Measurements from ENCODE around the gene CCDC50. TPM values are rescaled to one million over a fixed set of nuclear protein-coding genes. Genes with fewer than 3 reads are reported as not detected.
A peak's percentile ranks its signal among the peaks of the same experiment; 100 is the strongest.

The CCDC50 gene
- total RNA-seq, 1 experiment from 2014 or later = 80.9 TPM

- no TSS peak for BruUV-seq (replicated peaks)
- no peaks in the 10 kb centered on the region for H4K20me1 ChIP-seq (ENCODE audit: low read length)
- no peaks in the 10 kb centered on the region for H3K9me3 ChIP-seq (ENCODE audit: low read length)
- DNase-seq (no peak), ATAC-seq (no peak)
- H3K79me2 ChIP-seq (ENCODE audit: low read length) = no peaks in the 10 kb centered on the region
- H3K4me2 ChIP-seq (ENCODE audit: low read length) = no peak overlapping the region; the same call in 1 of the 2 replicates
- H3K9me2 ChIP-seq (replicated peaks; ENCODE audit: low read length) = no peaks in the 10 kb centered on the region
- H3K27ac ChIP-seq (ENCODE audit: low read length) = no peak overlapping the region
- H3K9ac ChIP-seq (ENCODE audit: low read length) = no peak overlapping the region
- no peaks in the 10 kb centered on the region for H3K36me3 ChIP-seq (ENCODE audit: low read depth, low read length)
- TF ChIP-seq EZH2phosphoT487 (IDR thresholded peaks at IDR 0.05; ENCODE audit: borderline replicate concordance, low read length) = no peak
- TF ChIP-seq CTCF (conservative IDR thresholded peaks at IDR 0.05; ENCODE audit: low read depth, low read length) = no peak
- no peak for TF ChIP-seq EZH2 (IDR thresholded peaks at IDR 0.05; ENCODE audit: low read length, unreplicated experiment)
- ChIA-PET POLR2A (ENCODE audit: unreplicated experiment) (interaction anchor here (0.6 kb wide), 1 partner anchor 53 kb away, joined by 3 read pairs; no protein-coding TSS in a partner anchor), CTCF (no interaction called here)
- no peak overlapping the region for H2AFZ ChIP-seq (ENCODE audit: low read length)
- no peak overlapping the region for H3K4me3 ChIP-seq (ENCODE audit: low read length)
- no peaks in the 10 kb centered on the region for H3K27me3 ChIP-seq (ENCODE audit: low read length)
- no peaks in the 10 kb centered on the region for H3F3A ChIP-seq (ENCODE audit: low read length, unreplicated experiment)
- intact Hi-C loops (cut with micrococcal nuclease) = loop anchor here (2.0 kb wide), 1 partner anchor 45 kb away; the partner anchor contains the start of gene CCDC50
- H3K4me1 ChIP-seq (ENCODE audit: insufficient read depth, low read length) = peaks cover 14% of the 10 kb centered on the region
Measured at GRCh38 chr3:191283400-191283799, 45.8 kb upstream of the CCDC50 start.

GRCh38 chr3:191290311-191291025, 38.7 kb upstream of the CCDC50 start:
- Histone ChIP-seq H2AFZ (ENCODE audit: low read length) (peak overlapping the region; percentile 28; the same call in 1 of the 2 replicates), H3K9ac (ENCODE audit: low read length) (no peak overlapping the region), H3K4me3 (ENCODE audit: low read length) (no peak overlapping the region), H3K4me1 (ENCODE audit: insufficient read depth, low read length) (no peaks in the 10 kb centered on the region), H3F3A (ENCODE audit: low read length, unreplicated experiment) (no peaks in the 10 kb centered on the region), H3K36me3 (ENCODE audit: low read depth, low read length) (no peaks in the 10 kb centered on the region), H3K4me2 (ENCODE audit: low read length) (no peak overlapping the region), H3K27ac (ENCODE audit: low read length) (no peak overlapping the region), H3K9me2 (replicated peaks; ENCODE audit: low read length) (no peaks in the 10 kb centered on the region), H3K27me3 (ENCODE audit: low read length) (no peaks in the 10 kb centered on the region), H3K79me2 (ENCODE audit: low read length) (no peaks in the 10 kb centered on the region), H4K20me1 (ENCODE audit: low read length) (no peaks in the 10 kb centered on the region), H3K9me3 (ENCODE audit: low read length) (no peaks in the 10 kb centered on the region)
- DNase-seq (no peak), ATAC-seq (no peak)
- TF ChIP-seq CTCF (conservative IDR thresholded peaks at IDR 0.05; ENCODE audit: low read depth, low read length) = no peak
- TF ChIP-seq EZH2phosphoT487 (IDR thresholded peaks at IDR 0.05; ENCODE audit: borderline replicate concordance, low read length) = no peak
- TF ChIP-seq EZH2 (IDR thresholded peaks at IDR 0.05; ENCODE audit: low read length, unreplicated experiment) = no peak
- ChIA-PET CTCF (no interaction called here), POLR2A (ENCODE audit: unreplicated experiment) (no interaction called here)
- intact Hi-C loops (cut with micrococcal nuclease) = no loop called here
- BruUV-seq (replicated peaks) = no TSS peak
